Measurements from ENCODE around the gene NFYA.

The NFYA gene

GRCh38 chr6:41047306-41047705 is 25.5 kb upstream of the NFYA start:
- H3K4me3 ChIP-seq (ENCODE audit: low read depth, low read length) = no peak overlapping the region
- no peaks in the 10 kb centered on the region for H3K79me2 ChIP-seq (ENCODE audit: control insufficient read depth, insufficient read depth, low read length, unreplicated experiment)
- H3K36me3 ChIP-seq (ENCODE audit: insufficient read depth, low read length) = no peaks in the 10 kb centered on the region
- H2AFZ ChIP-seq (ENCODE audit: low read length, unreplicated experiment) = no peak overlapping the region
- H3K4me1 ChIP-seq (ENCODE audit: control insufficient read depth, insufficient read depth, low read length, unreplicated experiment) = no peaks in the 10 kb centered on the region
- H3K27me3 ChIP-seq (ENCODE audit: insufficient read depth, low read length) = peaks cover 20% of the 10 kb centered on the region
- H3K27ac ChIP-seq (ENCODE audit: low read depth, low read length) = no peak overlapping the region

GRCh38 chr6:41047745-41048732 is 24.7 kb upstream of the NFYA start:
- Histone ChIP-seq H3K79me2 (ENCODE audit: control insufficient read depth, insufficient read depth, low read length, unreplicated experiment) (no peaks in the 10 kb centered on the region), H2AFZ (ENCODE audit: low read length, unreplicated experiment) (no peak overlapping the region), H3K27ac (ENCODE audit: low read depth, low read length) (no peak overlapping the region), H3K4me1 (ENCODE audit: control insufficient read depth, insufficient read depth, low read length, unreplicated experiment) (no peaks in the 10 kb centered on the region), H3K4me3 (ENCODE audit: low read depth, low read length) (no peak overlapping the region), H3K36me3 (ENCODE audit: insufficient read depth, low read length) (no peaks in the 10 kb centered on the region), H3K27me3 (ENCODE audit: insufficient read depth, low read length) (peaks cover 20% of the 10 kb centered on the region)

- H3K27ac ChIP-seq (ENCODE audit: low read depth, low read length) = no peak overlapping the region
- no peaks in the 10 kb centered on the region for H3K4me1 ChIP-seq (ENCODE audit: control insufficient read depth, insufficient read depth, low read length, unreplicated experiment)
- peaks cover 20% of the 10 kb centered on the region for H3K27me3 ChIP-seq (ENCODE audit: insufficient read depth, low read length)
- no peaks in the 10 kb centered on the region for H3K79me2 ChIP-seq (ENCODE audit: control insufficient read depth, insufficient read depth, low read length, unreplicated experiment)
- no peak overlapping the region for H3K4me3 ChIP-seq (ENCODE audit: low read depth, low read length)
- H3K36me3 ChIP-seq (ENCODE audit: insufficient read depth, low read length) = no peaks in the 10 kb centered on the region
- no peak overlapping the region for H2AFZ ChIP-seq (ENCODE audit: low read length, unreplicated experiment)
Measured at GRCh38 chr6:41049521-41049920, 23.3 kb upstream of the NFYA start.

GRCh38 chr6:41049955-41050354 is 22.8 kb upstream of the NFYA start:
- Histone ChIP-seq H2AFZ (ENCODE audit: low read length, unreplicated experiment) (no peak overlapping the region), H3K4me3 (ENCODE audit: low read depth, low read length) (no peak overlapping the region), H3K36me3 (ENCODE audit: insufficient read depth, low read length) (no peaks in the 10 kb centered on the region), H3K79me2 (ENCODE audit: control insufficient read depth, insufficient read depth, low read length, unreplicated experiment) (no peaks in the 10 kb centered on the region), H3K27ac (ENCODE audit: low read depth, low read length) (no peak overlapping the region), H3K27me3 (ENCODE audit: insufficient read depth, low read length) (peaks cover 24% of the 10 kb centered on the region), H3K4me1 (ENCODE audit: control insufficient read depth, insufficient read depth, low read length, unreplicated experiment) (no peaks in the 10 kb centered on the region)

GRCh38 chr6:41050536-41050935 is 22.2 kb upstream of the NFYA start:
- Histone ChIP-seq H3K4me3 (ENCODE audit: low read depth, low read length) (no peak overlapping the region), H3K27me3 (ENCODE audit: insufficient read depth, low read length) (peaks cover 22% of the 10 kb centered on the region), H3K27ac (ENCODE audit: low read depth, low read length) (no peak overlapping the region), H3K36me3 (ENCODE audit: insufficient read depth, low read length) (no peaks in the 10 kb centered on the region), H3K79me2 (ENCODE audit: control insufficient read depth, insufficient read depth, low read length, unreplicated experiment) (no peaks in the 10 kb centered on the region), H2AFZ (ENCODE audit: low read length, unreplicated experiment) (no peak overlapping the region), H3K4me1 (ENCODE audit: control insufficient read depth, insufficient read depth, low read length, unreplicated experiment) (no peaks in the 10 kb centered on the region)

GRCh38 chr6:41051873-41052272 is 20.9 kb upstream of the NFYA start:
- H3K27ac ChIP-seq (ENCODE audit: low read depth, low read length) = no peak overlapping the region
- no peaks in the 10 kb centered on the region for H3K4me1 ChIP-seq (ENCODE audit: control insufficient read depth, insufficient read depth, low read length, unreplicated experiment)
- H3K36me3 ChIP-seq (ENCODE audit: insufficient read depth, low read length) = no peaks in the 10 kb centered on the region
- peaks cover 9% of the 10 kb centered on the region for H3K27me3 ChIP-seq (ENCODE audit: insufficient read depth, low read length)
- H2AFZ ChIP-seq (ENCODE audit: low read length, unreplicated experiment) = no peak overlapping the region
- H3K4me3 ChIP-seq (ENCODE audit: low read depth, low read length) = no peak overlapping the region
- no peaks in the 10 kb centered on the region for H3K79me2 ChIP-seq (ENCODE audit: control insufficient read depth, insufficient read depth, low read length, unreplicated experiment)

GRCh38 chr6:41053041-41053440 is 19.7 kb upstream of the NFYA start, which contains the start of gene APOBEC2:
TSS of gene APOBEC2 (plus strand) at chr6:41053202. CDS start at chr6:41053348, 146 bp downstream.
- Histone ChIP-seq H3K27me3 (ENCODE audit: insufficient read depth, low read length) (0 out of 2 replicates have a peak, but pooled peaks cover 4% of the 10 kb centered on the region), H3K4me3 (ENCODE audit: low read depth, low read length) (no peak within 1 kb of the TSS), H3K27ac (ENCODE audit: low read depth, low read length) (no peak within 1 kb of the TSS), H3K79me2 (ENCODE audit: control insufficient read depth, insufficient read depth, low read length, unreplicated experiment) (no peaks in the 10 kb centered on the region), H2AFZ (ENCODE audit: low read length, unreplicated experiment) (no peak within 1 kb of the TSS), H3K36me3 (ENCODE audit: insufficient read depth, low read length) (no peaks in the 10 kb centered on the region), H3K4me1 (ENCODE audit: control insufficient read depth, insufficient read depth, low read length, unreplicated experiment) (no peaks in the 10 kb centered on the region)

GRCh38 chr6:41054511-41054910 is 18.3 kb upstream of the NFYA start:
- Histone ChIP-seq H3K4me3 (ENCODE audit: low read depth, low read length) (no peak overlapping the region), H2AFZ (ENCODE audit: low read length, unreplicated experiment) (no peak overlapping the region), H3K79me2 (ENCODE audit: control insufficient read depth, insufficient read depth, low read length, unreplicated experiment) (no peaks in the 10 kb centered on the region), H3K36me3 (ENCODE audit: insufficient read depth, low read length) (no peaks in the 10 kb centered on the region), H3K4me1 (ENCODE audit: control insufficient read depth, insufficient read depth, low read length, unreplicated experiment) (peaks cover 3% of the 10 kb centered on the region), H3K27ac (ENCODE audit: low read depth, low read length) (no peak overlapping the region), H3K27me3 (ENCODE audit: insufficient read depth, low read length) (0 out of 2 replicates have a peak, but pooled peaks cover 4% of the 10 kb centered on the region)

GRCh38 chr6:41055149-41055548 is 17.6 kb upstream of the NFYA start:
- 0 out of 2 replicates have a peak, but pooled peaks cover 4% of the 10 kb centered on the region for H3K27me3 ChIP-seq (ENCODE audit: insufficient read depth, low read length)
- no peaks in the 10 kb centered on the region for H3K36me3 ChIP-seq (ENCODE audit: insufficient read depth, low read length)
- H3K4me1 ChIP-seq (ENCODE audit: control insufficient read depth, insufficient read depth, low read length, unreplicated experiment) = peaks cover 5% of the 10 kb centered on the region
- no peak overlapping the region for H2AFZ ChIP-seq (ENCODE audit: low read length, unreplicated experiment)
- no peak overlapping the region for H3K4me3 ChIP-seq (ENCODE audit: low read depth, low read length)
- H3K27ac ChIP-seq (ENCODE audit: low read depth, low read length) = no peak overlapping the region
- H3K79me2 ChIP-seq (ENCODE audit: control insufficient read depth, insufficient read depth, low read length, unreplicated experiment) = no peaks in the 10 kb centered on the region

GRCh38 chr6:41056768-41057490 is 15.8 kb upstream of the NFYA start:
- H3K27ac ChIP-seq (ENCODE audit: low read depth, low read length) = no peak overlapping the region
- H3K36me3 ChIP-seq (ENCODE audit: insufficient read depth, low read length) = no peaks in the 10 kb centered on the region
- no peak overlapping the region for H3K4me3 ChIP-seq (ENCODE audit: low read depth, low read length)
- H2AFZ ChIP-seq (ENCODE audit: low read length, unreplicated experiment) = no peak overlapping the region
- H3K79me2 ChIP-seq (ENCODE audit: control insufficient read depth, insufficient read depth, low read length, unreplicated experiment) = no peaks in the 10 kb centered on the region
- H3K27me3 ChIP-seq (ENCODE audit: insufficient read depth, low read length) = 0 out of 2 replicates have a peak, but pooled peaks cover 4% of the 10 kb centered on the region
- peaks cover 5% of the 10 kb centered on the region for H3K4me1 ChIP-seq (ENCODE audit: control insufficient read depth, insufficient read depth, low read length, unreplicated experiment)
